Endothelial cell of umbilical vein (primary cell): ENCODE data around the gene EVC. TPM values are rescaled to one million over a fixed set of nuclear protein-coding genes. Genes with fewer than 3 reads are reported as not detected.

Experiments
- BruUV-seq: library from RNA; stranded (reverse); fragments of 400-500 nt; replicated peaks from 2 replicates; lab custom pipeline; 2021; lab: Mats Ljungman, UMichigan
- CTCF ChIA-PET: fragments of 300-600, 350-600 bp; sonication (Branson Sonifier 250); formaldehyde crosslinking; loops from one replicate; lab custom pipeline; 2021; ENCODE audit warnings: antibody characterized with exemption, inconsistent platforms; lab: Charles Lee
- POLR2A ChIA-PET: fragments of 300-600, 350-600 bp; sonication (Branson Sonifier 250); formaldehyde crosslinking; loops from one replicate; lab custom pipeline; 2021; ENCODE audit warnings: antibody characterized with exemption, inconsistent platforms; lab: Charles Lee
- DNase-seq: peaks from one replicate; pipeline ENCODE4 v3.0.0-alpha.2; 2011; ENCODE audit warnings: low read depth, low spot score
- FAIRE-seq: peaks from 2 replicates; lab custom pipeline; 2011; peaks lifted over from hg19 to GRCh38; lab: Jason Lieb, UNC
- H2AFZ ChIP-seq: 2 replicates; pipeline ENCODE4 v1.6.0; 2012; ENCODE audit warnings: low read depth, low read length, control low read depth, inconsistent platforms
- H3K27ac ChIP-seq: 2 replicates; pipeline ENCODE4 v1.5.1; 2011; ENCODE audit warnings: low read depth, mild to moderate bottlenecking, control low read depth, low read length, moderate library complexity; ENCODE audit not compliant: insufficient read depth
- H3K27me3 ChIP-seq, 2 experiments: 2 replicates each; pipeline versions ENCODE4 v1.6.0 to v1.6.1; 2011; ENCODE audit warnings: low read length in 2 of 2, mixed read lengths in 1 of 2; ENCODE audit not compliant: control insufficient read depth in 2 of 2, insufficient read depth in 2 of 2
- H3K36me3 ChIP-seq, 2 experiments: 2 replicates in 1 of 2; 3 replicates in 1 of 2; pipeline ENCODE4 v1.5.1; 2011; ENCODE audit warnings: low read length in 2 of 2, mild to moderate bottlenecking in 1 of 2, moderate library complexity in 1 of 2; ENCODE audit not compliant: control insufficient read depth in 2 of 2, insufficient read depth in 2 of 2; ENCODE audit errors: extremely low read depth in 1 of 2
- H3K4me1 ChIP-seq: 3 replicates; pipeline ENCODE4 v1.5.1; 2011; ENCODE audit warnings: mild to moderate bottlenecking, low read length; ENCODE audit not compliant: control insufficient read depth, insufficient read depth; ENCODE audit errors: extremely low read depth
- H3K4me2 ChIP-seq: 2 replicates; pipeline ENCODE4 v1.6.1; 2011; ENCODE audit warnings: low read length, control low read depth, mixed read lengths; ENCODE audit not compliant: insufficient read depth
- H3K4me3 ChIP-seq, 3 experiments: fragments of 200-600 bp in 1 of 3; sonication (generic), shearing (Covaris generic) in 1 of 3; replicated peaks in 1 of 3; 2 replicates each; pipeline ENCODE4 v1.5.1; 2011 to 2016; ENCODE audit warnings: control low read depth in 3 of 3, low read length in 3 of 3, mild to moderate bottlenecking in 2 of 3, inconsistent platforms in 1 of 3, low read depth in 1 of 3, moderate library complexity in 1 of 3; ENCODE audit not compliant: insufficient read depth in 1 of 3
- H3K79me2 ChIP-seq: 2 replicates; pipeline ENCODE4 v1.6.0; 2012; ENCODE audit warnings: low read length, inconsistent platforms; ENCODE audit not compliant: control insufficient read depth, insufficient read depth
- H3K9ac ChIP-seq: replicated peaks from 2 replicates; pipeline ENCODE3; 2011; ENCODE audit warnings: low read length, control low read depth; ENCODE audit not compliant: insufficient read depth; ENCODE audit errors: extremely low read depth
- H3K9me1 ChIP-seq: replicated peaks from 3 replicates; pipeline ENCODE4 v1.6.0; 2011; ENCODE audit warnings: mild to moderate bottlenecking, low read length; ENCODE audit not compliant: control insufficient read depth, insufficient read depth; ENCODE audit errors: extremely low read depth
- H3K9me3 ChIP-seq: replicated peaks from 2 replicates; pipeline ENCODE4 v1.5.1; 2012; ENCODE audit warnings: low read length, inconsistent platforms; ENCODE audit not compliant: control insufficient read depth, insufficient read depth
- H4K20me1 ChIP-seq: replicated peaks from 2 replicates; pipeline ENCODE3; 2011; ENCODE audit warnings: mild to moderate bottlenecking, low read length; ENCODE audit not compliant: control insufficient read depth, insufficient read depth; ENCODE audit errors: extremely low read depth
- CTCF ChIP-seq, 2 donors: IDR thresholded peaks; 1 replicate in 1 of 2; 2 replicates in 1 of 2; pipeline ENCODE4 v1.5.1; 2011; ENCODE audit warnings: low read length in 2 of 2, mild to moderate bottlenecking in 2 of 2, moderate library complexity in 2 of 2, control low read depth in 1 of 2, inconsistent platforms in 1 of 2, low read depth in 1 of 2; ENCODE audit not compliant: insufficient read depth in 1 of 2; ENCODE audit errors: extremely low read depth in 1 of 2
- FOS ChIP-seq: IDR thresholded peaks from 2 replicates; pipeline ENCODE4 v1.6.1; 2011; ENCODE audit warnings: mild to moderate bottlenecking, low read length, moderate library complexity, borderline replicate concordance; ENCODE audit not compliant: insufficient read depth
- GATA2 ChIP-seq: IDR thresholded peaks from 2 replicates; pipeline ENCODE4 v1.7.0; 2011; ENCODE audit warnings: low read depth, mild to moderate bottlenecking, moderate library complexity, mixed read lengths, low read length; ENCODE audit not compliant: insufficient read length, insufficient read depth
- JUN ChIP-seq: IDR thresholded peaks from 2 replicates; pipeline ENCODE4 v1.6.1; 2011; ENCODE audit warnings: borderline replicate concordance, low read depth; ENCODE audit not compliant: insufficient read length, insufficient read depth
- MAX ChIP-seq: IDR thresholded peaks from 2 replicates; pipeline ENCODE4 v1.6.1; 2011; ENCODE audit not compliant: insufficient read depth, insufficient read length
- POLR2A ChIP-seq: IDR thresholded peaks from 2 replicates; pipeline ENCODE4 v1.6.1; 2012; ENCODE audit warnings: low read depth, mild to moderate bottlenecking, control low read depth, low read length
- POLR2AphosphoS5 ChIP-seq: IDR thresholded peaks from 2 replicates; pipeline ENCODE4 v1.6.1; 2012; ENCODE audit warnings: low read depth, mild to moderate bottlenecking, control low read depth, low read length, moderate library complexity; ENCODE audit not compliant: insufficient read depth
- dilution Hi-C: fragments of 300-500 bp; cut with MboI; formaldehyde crosslinking; loops from one replicate; pipeline ENCODE4 v1.15.0; 2019; ENCODE audit warnings: low sequenced_read_pairs; ENCODE audit not compliant: extremely low pct_ligation_motif_present
- intact Hi-C: fragments of 100-400 bp; cut with micrococcal nuclease; formaldehyde crosslinking; loops from one replicate; pipeline ENCODE4 v1.10.0; 2022
- polyA plus RNA-seq, 4 experiments: library from polyadenylated mRNA; depleted of rRNA in 3 of 4; stranded (reverse) in 3 of 4; unstranded in 1 of 4; fragments of >200 nt; gene quantifications; 2 replicates each; pipeline versions ENCODE4 v1.2.1 to v1.2.3, GENCODE V29; 2011 to 2012; ENCODE audit warnings: missing spikeins in 1 of 4
- total RNA-seq: library from RNA; stranded (reverse); gene quantifications from 2 replicates; pipeline ENCODE4 v1.2.3, GENCODE V29; 2021

EVC gene
- total and polyA plus RNA-seq, 2 donors (not counting 3 experiments of a cell fraction or from before 2014, with no cell fraction given) = 6.3 to 31.6 TPM

- peaks cover 3 to 4% of the 10 kb centered on the region in 2 experiments for H3K36me3 ChIP-seq
- dilution Hi-C loops = no loop called here
- no peak overlapping the region for H3K4me2 ChIP-seq
- no peaks in the 10 kb centered on the region for H3K9me1 ChIP-seq
- DNase-seq (no peak), FAIRE-seq (no peak)
- no peaks in the 10 kb centered on the region for H4K20me1 ChIP-seq
- H3K4me3 ChIP-seq = no peak overlapping the region
- peaks cover 9% of the 10 kb centered on the region for H3K79me2 ChIP-seq
- POLR2A ChIA-PET = no interaction called here
- H3K9ac ChIP-seq = no peak overlapping the region
- no peak for TF ChIP-seq GATA2
- no peak for TF ChIP-seq FOS
- TF ChIP-seq POLR2AphosphoS5 = no peak
- TF ChIP-seq CTCF (IDR thresholded peaks at IDR 0.05; ENCODE audit: extremely low read depth in 1 of 2, insufficient read depth in 1 of 2, low read depth in 1 of 2, low read length in 2 of 2) = no peak
- no peak for TF ChIP-seq JUN
- no peak for TF ChIP-seq MAX
- TF ChIP-seq POLR2A = no peak
- no peaks in the 10 kb centered on the region for H3K9me3 ChIP-seq
- BruUV-seq = no TSS peak
- intact Hi-C loops = no loop called here
- H3K27me3 ChIP-seq = no peaks in the 10 kb centered on the region
- H3K27ac ChIP-seq = no peak overlapping the region
- H3K4me1 ChIP-seq = peaks cover 5% of the 10 kb centered on the region
- no peak overlapping the region for H2AFZ ChIP-seq
- CTCF ChIA-PET = no interaction called here
These were observed 10.0 kb downstream of the EVC start for GRCh38 chr4:5720980-5721379.
